Adipocyte (in vitro differentiated cells): Measurements from ENCODE around the gene TMEM41B.
"Not testable (repeated sequence)": the region's sequence is repeated elsewhere in the genome, so short reads cannot be mapped to it uniquely, and the experiment has no call there.

Experiments used
- DNase-seq: peaks from one replicate; pipeline ENCODE4 v3.0.0-alpha.2; 2015; ENCODE audit warnings: low read depth
- H3K27me3 ChIP-seq: replicated peaks from 2 replicates; pipeline ENCODE4 v1.7.0; 2013; ENCODE audit warnings: mild to moderate bottlenecking, low read length, moderate library complexity; ENCODE audit not compliant: control insufficient read depth, insufficient read depth
- H3K36me3 ChIP-seq: 2 replicates; pipeline ENCODE4 v1.7.0; 2013; ENCODE audit warnings: low read length, mild to moderate bottlenecking, moderate library complexity; ENCODE audit not compliant: control insufficient read depth, insufficient read depth, severe bottlenecking
- H3K4me1 ChIP-seq: 2 replicates; pipeline ENCODE4 v1.7.0; 2013; ENCODE audit warnings: mild to moderate bottlenecking, low read length, moderate library complexity; ENCODE audit not compliant: control insufficient read depth, insufficient read depth
- H3K4me3 ChIP-seq: 2 replicates; pipeline ENCODE4 v1.7.0; 2013; ENCODE audit warnings: mild to moderate bottlenecking, low read length, moderate library complexity
- H3K9ac ChIP-seq: 2 replicates; pipeline ENCODE4 v1.7.0; 2013; ENCODE audit warnings: mild to moderate bottlenecking, low read length, moderate library complexity
- H3K9me3 ChIP-seq: 2 replicates; pipeline ENCODE4 v1.7.0; 2013; ENCODE audit warnings: mild to moderate bottlenecking, low read length, moderate library complexity; ENCODE audit not compliant: control insufficient read depth

Gene TMEM41B

DNA sequence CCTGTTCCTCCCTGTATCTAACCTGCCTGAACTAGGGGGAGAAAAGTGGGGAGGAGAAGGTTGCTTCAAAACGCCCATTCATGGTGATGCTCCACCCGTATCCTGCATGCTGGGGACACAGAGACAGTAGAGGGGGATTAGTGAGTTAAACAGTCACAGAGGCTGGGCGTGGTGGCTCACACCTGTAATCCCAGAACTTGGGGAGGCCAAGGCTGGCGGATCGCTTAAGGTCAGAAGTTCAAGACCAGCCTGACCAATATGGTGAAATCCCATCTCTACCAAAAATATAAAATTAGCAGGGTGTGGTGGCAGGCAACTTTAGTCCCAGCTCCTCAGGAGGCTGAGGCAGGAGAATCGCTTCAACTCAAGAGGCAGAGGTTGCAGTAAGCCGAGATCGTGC, 47.5 kb downstream of the TMEM41B start:
- Histone ChIP-seq H3K36me3 (no peaks in the 10 kb centered on the region), H3K9ac (no peak overlapping the region), H3K4me3 (no peak overlapping the region), H3K4me1 (peaks cover 17% of the 10 kb centered on the region), H3K27me3 (no peaks in the 10 kb centered on the region), H3K9me3 (no peaks in the 10 kb centered on the region)
- no peak for DNase-seq

DNA sequence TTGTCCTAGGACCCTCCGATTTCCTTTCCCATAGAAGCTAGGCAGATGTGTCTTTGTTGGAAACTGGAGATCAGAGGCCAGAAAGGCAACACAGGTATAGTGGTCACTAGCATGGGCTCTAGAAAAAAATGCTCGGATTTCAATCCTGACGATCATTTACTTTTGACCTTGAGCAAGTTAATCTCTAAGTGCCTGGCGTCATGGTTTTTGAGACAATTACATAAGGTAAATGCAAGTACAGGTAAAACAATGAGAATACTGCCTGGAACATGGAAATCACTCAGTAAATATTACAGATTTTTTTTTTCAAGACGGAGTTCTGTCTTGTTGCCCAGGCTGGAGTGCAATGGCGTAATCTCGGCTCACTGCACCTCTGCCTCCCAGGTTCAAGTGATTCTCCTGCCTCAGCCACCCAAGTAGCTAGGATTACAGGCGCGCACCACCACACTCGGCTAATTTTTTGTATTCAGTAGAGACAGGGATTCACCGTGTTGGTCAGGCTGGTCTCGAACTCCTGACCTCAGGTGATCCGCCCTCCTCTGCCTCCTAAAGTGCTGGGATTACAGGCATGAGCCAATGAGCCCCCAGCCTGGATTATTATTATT, 48.2 kb downstream of the TMEM41B start:
- peak overlapping the region; percentile 99 for H3K9ac ChIP-seq
- no peak for DNase-seq
- H3K4me3 ChIP-seq = no peak overlapping the region
- no peaks in the 10 kb centered on the region for H3K36me3 ChIP-seq
- H3K4me1 ChIP-seq = peaks cover 19% of the 10 kb centered on the region
- H3K27me3 ChIP-seq = no peaks in the 10 kb centered on the region
- H3K9me3 ChIP-seq = no peaks in the 10 kb centered on the region

GRCh38 chr11:9265211-9266131, 48.9 kb downstream of the TMEM41B start, which contains the start of gene DENND5A:
Gene DENND5A (minus strand): TSS chr11:9265350. CDS start chr11:9265069, 281 bp downstream.
- H3K9me3 ChIP-seq = no peaks in the 10 kb centered on the region

DNA sequence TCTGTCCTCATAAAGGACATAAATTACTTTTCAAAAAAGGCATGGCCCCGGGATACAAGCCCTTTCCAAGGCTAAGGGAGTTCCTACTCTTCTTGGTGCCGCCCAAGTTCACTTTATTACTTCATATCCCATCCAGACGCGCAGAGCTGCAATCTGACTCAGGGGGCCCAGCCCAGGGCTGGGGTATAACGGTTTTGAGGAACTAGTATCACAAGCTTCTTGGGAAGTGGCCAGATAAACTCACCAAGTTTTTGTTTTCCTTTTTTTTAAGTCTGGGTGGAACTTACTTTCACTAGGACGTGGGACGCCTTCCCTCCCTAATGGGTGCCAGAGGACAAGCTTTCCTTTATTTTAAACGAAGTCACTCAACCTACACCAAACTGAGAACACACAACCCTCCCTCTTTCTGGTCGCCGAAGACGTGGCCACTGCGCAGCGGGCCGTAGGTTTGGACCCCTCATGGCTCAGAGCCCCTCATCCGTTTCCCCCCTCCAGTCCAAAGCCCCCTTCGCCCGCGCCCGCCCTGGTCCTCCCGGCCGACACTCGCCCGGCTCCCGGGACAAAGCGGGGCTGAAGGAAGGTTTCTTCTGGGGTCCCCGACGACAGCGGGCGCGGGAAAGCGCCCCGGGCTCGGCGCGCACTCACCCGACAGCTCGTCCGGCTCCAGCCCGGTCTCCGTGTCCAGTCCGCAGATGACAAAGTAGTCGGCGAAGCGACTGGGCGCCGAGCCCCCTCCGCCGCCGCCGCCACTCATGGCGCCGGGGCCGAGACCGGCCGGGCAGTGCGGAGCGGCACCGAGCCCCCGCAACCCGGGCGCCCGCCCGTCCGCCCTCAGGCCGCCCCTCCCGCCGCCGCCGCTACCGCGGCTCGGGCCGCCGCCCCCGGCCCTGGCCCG, 49.8 kb downstream of the TMEM41B start:
- Histone ChIP-seq H3K9me3 (no peaks in the 10 kb centered on the region), H3K36me3 (no peaks in the 10 kb centered on the region), H3K9ac (peak overlapping the region; percentile 99), H3K4me3 (peak overlapping the region; percentile 92), H3K27me3 (no peaks in the 10 kb centered on the region), H3K4me1 (peaks cover 35% of the 10 kb centered on the region)
- DNase-seq = peak; percentile 96

More at GRCh38 chr11:9265211-9266131, 48.9 kb downstream of the TMEM41B start, which contains the start of gene DENND5A:
- H3K9ac ChIP-seq = peak within 1 kb of the TSS; percentile 99
- peak within 1 kb of the TSS; percentile 92 for H3K4me3 ChIP-seq
- H3K4me1 ChIP-seq = peaks cover 26% of the 10 kb centered on the region
- no peaks in the 10 kb centered on the region for H3K27me3 ChIP-seq
- H3K36me3 ChIP-seq = no peaks in the 10 kb centered on the region
- peak; percentile 95 for DNase-seq

GRCh38 chr11:9263840-9264315, 50.5 kb downstream of the TMEM41B start:
- H3K27me3 ChIP-seq = no peaks in the 10 kb centered on the region
- peak; percentile 58 for DNase-seq
- H3K36me3 ChIP-seq = no peaks in the 10 kb centered on the region
- H3K9ac ChIP-seq = peak overlapping the region; percentile 99
- peak overlapping the region; percentile 92 for H3K4me3 ChIP-seq
- H3K4me1 ChIP-seq = peaks cover 37% of the 10 kb centered on the region
- no peaks in the 10 kb centered on the region for H3K9me3 ChIP-seq

GRCh38 chr11:9260838-9261146, 53.6 kb downstream of the TMEM41B start:
- H3K4me1 ChIP-seq = peaks cover 33% of the 10 kb centered on the region
- H3K9me3 ChIP-seq, DNase-seq, H3K36me3 ChIP-seq, H3K4me3 ChIP-seq, H3K9ac ChIP-seq, H3K27me3 ChIP-seq: not testable (repeated sequence)

DNA sequence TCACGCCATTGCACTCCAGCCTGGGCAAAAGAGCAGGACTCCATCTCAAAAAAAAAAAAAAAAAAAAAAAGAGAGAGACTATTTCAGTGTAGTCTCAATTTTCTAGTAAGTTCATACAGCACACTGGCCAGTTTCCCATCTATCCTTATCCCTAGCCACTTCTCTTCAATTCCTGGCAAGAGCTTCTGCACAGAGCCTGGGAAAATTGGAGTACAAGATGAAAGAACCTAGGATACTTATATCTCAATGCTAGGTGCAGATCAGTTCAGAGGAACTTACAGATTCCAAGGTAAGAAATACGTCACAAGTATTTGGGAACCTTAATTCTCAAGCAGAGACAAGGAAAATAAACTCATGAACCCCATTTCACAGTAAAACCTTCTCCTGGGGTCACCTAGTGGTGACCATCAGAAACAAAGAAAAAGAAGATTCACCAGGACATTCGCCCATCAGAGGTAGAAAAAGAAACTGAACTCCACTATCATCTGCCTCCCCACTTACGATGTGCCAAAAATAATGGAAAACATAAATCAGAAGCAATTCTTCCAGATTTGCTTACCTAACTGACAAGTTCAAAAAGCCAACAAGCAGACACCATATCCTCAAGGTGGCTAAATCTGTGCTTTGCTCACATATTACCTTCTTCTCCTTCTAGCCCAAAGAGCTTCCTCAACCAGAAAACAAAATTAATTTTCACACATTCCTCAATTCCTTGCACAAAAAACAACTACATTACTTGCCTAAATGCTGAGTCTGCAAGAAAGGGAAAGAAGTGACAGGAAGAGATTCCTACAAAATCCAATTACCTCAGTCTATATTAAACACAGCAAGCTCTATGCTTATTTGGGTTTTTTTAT, 54.2 kb downstream of the TMEM41B start:
- peaks cover 3% of the 10 kb centered on the region for H3K36me3 ChIP-seq
- H3K9me3 ChIP-seq = no peaks in the 10 kb centered on the region
- DNase-seq = no peak
- no peak overlapping the region for H3K4me3 ChIP-seq
- H3K9ac ChIP-seq = no peak overlapping the region
- no peaks in the 10 kb centered on the region for H3K27me3 ChIP-seq
- peaks cover 29% of the 10 kb centered on the region for H3K4me1 ChIP-seq

- H3K9me3 ChIP-seq, H3K27me3 ChIP-seq, H3K9ac ChIP-seq, DNase-seq, H3K4me3 ChIP-seq: not testable (repeated sequence)
- peaks cover 29% of the 10 kb centered on the region for H3K4me1 ChIP-seq
- H3K36me3 ChIP-seq = peaks cover 15% of the 10 kb centered on the region
Measured at GRCh38 chr11:9258279-9258678, 56.1 kb downstream of the TMEM41B start.

DNA sequence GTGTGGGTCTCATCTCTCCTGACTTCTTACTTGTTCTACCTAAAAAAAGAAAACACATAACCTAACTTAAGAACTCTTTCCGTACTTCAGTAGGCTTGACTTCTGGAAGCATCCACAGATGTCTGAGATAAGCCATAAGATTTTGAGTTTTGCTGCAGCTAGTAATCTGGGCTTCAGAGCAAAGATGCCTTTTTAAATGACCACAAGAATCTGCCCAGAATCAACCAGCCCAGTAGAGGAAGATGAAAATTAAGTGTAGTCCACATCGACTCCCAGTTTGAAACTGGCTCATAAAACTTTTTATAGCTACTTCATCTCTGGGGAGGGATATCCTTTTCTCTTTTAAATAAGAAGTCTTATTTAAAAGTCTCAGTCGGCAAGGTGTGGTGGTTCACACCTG, 60.0 kb downstream of the TMEM41B start:
- H3K27me3 ChIP-seq = no peaks in the 10 kb centered on the region
- H3K36me3 ChIP-seq = peaks cover 15% of the 10 kb centered on the region
- no peaks in the 10 kb centered on the region for H3K9me3 ChIP-seq
- H3K4me3 ChIP-seq = no peak overlapping the region
- peaks cover 6% of the 10 kb centered on the region for H3K4me1 ChIP-seq
- no peak for DNase-seq
- H3K9ac ChIP-seq = no peak overlapping the region

- no peak for DNase-seq
- no peak overlapping the region for H3K9ac ChIP-seq
- no peak overlapping the region for H3K4me3 ChIP-seq
- H3K27me3 ChIP-seq = no peaks in the 10 kb centered on the region
- H3K4me1 ChIP-seq = peaks cover 6% of the 10 kb centered on the region
- peaks cover 18% of the 10 kb centered on the region for H3K36me3 ChIP-seq
- H3K9me3 ChIP-seq = no peaks in the 10 kb centered on the region
Measured at GRCh38 chr11:9253086-9253485, 61.3 kb downstream of the TMEM41B start.
